ENCODE data around the gene GIMAP5.

GIMAP5 gene

DNA sequence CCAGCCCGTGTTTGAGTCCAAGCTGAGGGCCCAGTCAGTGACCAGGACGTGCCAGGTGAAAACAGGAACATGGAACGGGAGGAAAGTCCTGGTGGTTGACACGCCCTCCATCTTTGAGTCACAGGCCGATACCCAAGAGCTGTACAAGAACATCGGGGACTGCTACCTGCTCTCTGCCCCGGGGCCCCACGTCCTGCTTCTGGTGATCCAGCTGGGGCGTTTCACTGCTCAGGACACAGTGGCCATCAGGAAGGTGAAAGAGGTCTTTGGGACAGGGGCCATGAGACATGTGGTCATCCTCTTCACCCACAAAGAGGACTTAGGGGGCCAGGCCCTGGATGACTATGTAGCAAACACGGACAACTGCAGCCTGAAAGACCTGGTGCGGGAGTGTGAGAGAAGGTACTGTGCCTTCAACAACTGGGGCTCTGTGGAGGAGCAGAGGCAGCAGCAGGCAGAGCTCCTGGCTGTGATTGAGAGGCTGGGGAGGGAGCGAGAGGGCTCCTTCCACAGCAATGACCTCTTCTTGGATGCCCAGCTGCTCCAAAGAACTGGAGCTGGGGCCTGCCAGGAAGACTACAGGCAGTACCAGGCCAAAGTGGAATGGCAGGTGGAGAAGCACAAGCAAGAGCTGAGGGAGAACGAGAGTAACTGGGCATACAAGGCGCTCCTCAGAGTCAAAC lies 5.2 kb downstream of the GIMAP5 start:
- no peak for DNase-seq (ENCODE audit: low read depth)
- H3K4me3 ChIP-seq (ENCODE audit: low read length), result no peak overlapping the region
- TF ChIP-seq, protein P1, sequence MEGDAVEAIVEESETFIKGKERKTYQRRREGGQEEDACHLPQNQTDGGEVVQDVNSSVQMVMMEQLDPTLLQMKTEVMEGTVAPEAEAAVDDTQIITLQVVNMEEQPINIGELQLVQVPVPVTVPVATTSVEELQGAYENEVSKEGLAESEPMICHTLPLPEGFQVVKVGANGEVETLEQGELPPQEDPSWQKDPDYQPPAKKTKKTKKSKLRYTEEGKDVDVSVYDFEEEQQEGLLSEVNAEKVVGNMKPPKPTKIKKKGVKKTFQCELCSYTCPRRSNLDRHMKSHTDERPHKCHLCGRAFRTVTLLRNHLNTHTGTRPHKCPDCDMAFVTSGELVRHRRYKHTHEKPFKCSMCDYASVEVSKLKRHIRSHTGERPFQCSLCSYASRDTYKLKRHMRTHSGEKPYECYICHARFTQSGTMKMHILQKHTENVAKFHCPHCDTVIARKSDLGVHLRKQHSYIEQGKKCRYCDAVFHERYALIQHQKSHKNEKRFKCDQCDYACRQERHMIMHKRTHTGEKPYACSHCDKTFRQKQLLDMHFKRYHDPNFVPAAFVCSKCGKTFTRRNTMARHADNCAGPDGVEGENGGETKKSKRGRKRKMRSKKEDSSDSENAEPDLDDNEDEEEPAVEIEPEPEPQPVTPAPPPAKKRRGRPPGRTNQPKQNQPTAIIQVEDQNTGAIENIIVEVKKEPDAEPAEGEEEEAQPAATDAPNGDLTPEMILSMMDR (conservative IDR thresholded peaks at IDR 0.05; ENCODE audit: low read depth, low read length), result no peak

DNA sequence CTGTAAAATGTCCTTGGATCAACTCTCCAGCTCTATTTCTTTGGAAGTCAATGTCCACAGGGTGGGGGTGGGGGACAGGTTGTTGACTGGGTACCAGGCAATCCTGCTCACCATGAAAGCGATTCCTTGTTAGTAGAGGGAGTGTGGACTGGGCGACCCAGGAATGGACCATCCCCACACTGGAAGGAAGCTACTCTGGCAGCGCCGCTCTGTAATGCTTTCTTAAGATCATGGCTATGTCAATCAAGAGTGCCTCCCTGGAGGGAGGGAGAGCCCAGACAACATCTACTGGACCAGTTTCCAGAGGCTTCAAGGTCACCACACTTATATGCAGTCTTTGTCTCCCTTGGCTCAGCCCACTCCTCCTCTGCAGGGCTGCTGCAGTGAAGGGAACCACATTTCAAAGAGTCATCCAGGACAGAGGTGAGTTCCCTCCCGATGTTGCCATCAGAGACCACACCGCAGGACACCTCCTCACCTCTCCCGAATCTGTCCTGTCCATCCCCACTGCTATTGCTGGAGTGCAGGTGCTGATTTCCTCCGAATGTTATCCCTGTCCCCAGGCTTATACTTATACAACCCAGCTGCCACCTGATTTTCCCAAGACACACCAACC lies 6.9 kb downstream of the GIMAP5 start:
- H3K4me3 ChIP-seq (ENCODE audit: low read length), result no peak overlapping the region
- TF ChIP-seq, protein P1 (conservative IDR thresholded peaks at IDR 0.05; ENCODE audit: low read depth, low read length), result no peak
- DNase-seq (ENCODE audit: low read depth), result no peak

DNA sequence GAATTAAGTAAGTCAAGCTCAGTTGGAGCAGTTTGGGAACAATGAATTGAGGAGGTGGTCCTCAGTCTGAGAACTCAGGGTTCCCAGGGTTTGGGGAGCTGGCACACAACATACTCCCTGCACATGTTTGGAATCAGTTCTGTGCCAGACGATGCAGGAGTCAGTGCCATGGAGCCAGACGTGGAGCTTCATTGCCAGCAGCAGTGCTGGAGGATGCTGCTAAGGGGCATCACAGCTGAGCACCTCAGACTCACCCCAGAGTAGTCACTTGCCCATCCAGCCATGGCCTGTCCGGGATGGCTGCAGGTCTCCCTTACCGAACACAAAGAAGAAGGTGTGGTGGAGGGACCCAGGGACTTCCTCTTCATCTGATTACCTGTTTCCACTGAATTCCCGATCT lies 7.9 kb downstream of the GIMAP5 start:
- no peak overlapping the region for H3K4me3 ChIP-seq (ENCODE audit: low read length)
- TF ChIP-seq, protein P1 (conservative IDR thresholded peaks at IDR 0.05; ENCODE audit: low read depth, low read length), result no peak
- DNase-seq (ENCODE audit: low read depth), result no peak

DNA sequence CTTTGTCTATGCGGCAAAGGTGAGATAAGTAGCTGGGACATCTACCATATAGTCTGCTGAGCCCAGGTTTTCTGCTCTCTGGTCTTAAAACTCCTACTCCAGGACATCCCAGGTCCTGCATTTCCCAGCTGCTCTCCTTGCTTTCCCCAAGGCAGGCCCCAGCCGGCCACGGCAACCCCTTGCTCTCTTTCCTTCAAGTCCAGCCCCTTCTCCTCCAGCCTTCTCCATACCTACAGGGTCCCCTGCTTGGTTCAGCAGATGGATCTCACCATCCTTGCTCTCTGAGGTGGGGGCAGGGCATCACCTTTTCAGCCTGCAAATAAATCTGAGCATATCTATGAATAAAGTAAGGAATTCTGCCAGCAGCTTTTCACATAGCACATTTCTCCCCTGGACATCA lies 8.7 kb downstream of the GIMAP5 start:
- TF ChIP-seq, protein P1 (conservative IDR thresholded peaks at IDR 0.05; ENCODE audit: low read depth, low read length), result no peak
- H3K4me3 ChIP-seq (ENCODE audit: low read length), result no peak overlapping the region
- DNase-seq (ENCODE audit: low read depth), result no peak

DNA sequence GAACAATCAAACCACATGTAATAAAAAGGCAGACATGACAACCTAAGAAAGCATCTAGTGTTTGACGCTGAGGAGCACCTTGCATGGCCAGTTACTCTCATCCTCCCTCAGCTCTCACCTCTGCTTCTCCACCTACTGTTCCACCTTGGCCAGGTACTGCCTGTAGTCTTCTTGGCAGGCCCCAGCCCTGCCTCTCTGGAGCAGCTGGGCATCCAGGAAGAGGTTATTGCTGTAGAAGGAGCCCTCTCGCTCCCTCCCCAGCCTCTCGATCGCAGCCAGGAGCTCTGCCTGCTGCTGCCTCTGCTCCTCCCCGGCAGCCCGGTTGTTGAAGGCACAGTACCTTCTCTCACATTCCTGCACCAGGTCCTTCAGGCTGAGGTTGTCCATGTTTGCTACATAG lies 9.7 kb downstream of the GIMAP5 start:
- TF ChIP-seq, protein P1 (conservative IDR thresholded peaks at IDR 0.05; ENCODE audit: low read depth, low read length), result no peak
- DNase-seq (ENCODE audit: low read depth), result no peak
- no peak overlapping the region for H3K4me3 ChIP-seq (ENCODE audit: low read length)

DNA sequence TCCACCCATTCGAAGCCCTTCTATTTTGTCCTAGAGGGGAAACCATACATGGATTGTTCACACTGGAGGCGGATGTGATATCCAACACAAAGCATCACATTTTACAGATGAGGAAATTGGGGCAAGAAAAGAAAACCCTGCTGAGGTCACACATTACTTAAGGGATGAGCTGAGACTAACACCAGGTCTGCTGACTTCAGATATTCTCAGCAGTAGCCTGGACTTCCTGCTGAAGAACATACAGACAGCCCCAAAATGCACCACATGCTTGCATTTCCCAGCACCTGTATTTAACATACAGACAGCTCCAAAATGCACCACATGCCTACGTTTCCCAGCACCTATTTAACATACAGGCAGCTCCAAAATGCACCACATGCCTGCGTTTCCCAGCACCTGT lies 11.2 kb downstream of the GIMAP5 start:
- TF ChIP-seq, protein P1 (conservative IDR thresholded peaks at IDR 0.05; ENCODE audit: low read depth, low read length), result no peak
- no peak for DNase-seq (ENCODE audit: low read depth)
- H3K4me3 ChIP-seq (ENCODE audit: low read length), result no peak overlapping the region

DNA sequence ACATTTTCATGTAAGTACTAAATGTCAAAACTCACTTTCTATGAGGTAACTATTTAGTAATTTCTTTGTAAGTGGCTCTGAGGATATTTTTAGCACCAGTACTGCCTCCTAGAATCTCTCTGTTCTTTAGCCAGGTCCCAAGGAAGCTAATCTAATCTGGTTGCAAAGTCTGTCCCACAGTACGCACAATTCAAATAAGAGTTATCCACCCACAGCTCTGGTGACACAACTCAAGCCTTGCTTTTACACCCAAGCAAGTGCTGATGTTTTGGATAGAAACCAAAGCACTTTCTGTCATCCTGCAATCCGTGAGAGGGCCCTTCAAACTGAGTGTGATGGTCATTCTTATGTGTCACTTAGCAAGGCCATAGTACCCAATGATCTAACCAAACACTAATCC lies 14.5 kb downstream of the GIMAP5 start:
- TF ChIP-seq, protein P1 (conservative IDR thresholded peaks at IDR 0.05; ENCODE audit: low read depth, low read length), result no peak
- H3K4me3 ChIP-seq (ENCODE audit: low read length), result no peak overlapping the region
- DNase-seq (ENCODE audit: low read depth), result no peak
